Activated naive CD4-positive, alpha-beta T cell treated with anti-CD3 and anti-CD28 coated beads, Interleukin-2, amount 10 ng/mL, durations not matched to agents 7 days and 5 days (primary cell): ENCODE data around the gene PKD2L1.

Experiments
- CTCF ChIA-PET: fragments of 350-600 bp; sonication (Branson Sonifier 250); formaldehyde crosslinking; loops from one replicate; lab custom pipeline; 2021; ENCODE audit warnings: antibody characterized with exemption; lab: Charles Lee
- DNase-seq: peaks from one replicate; pipeline ENCODE4 v3.0.0-alpha.2; 2020
- H3K27ac Mint-ChIP-seq: one replicate; pipeline ENCODE4 v1.8.0; 2021; ENCODE audit warnings: mild to moderate bottlenecking, moderate library complexity, mixed read lengths
- H3K27me3 Mint-ChIP-seq: one replicate; pipeline ENCODE4 v1.8.0; 2021; ENCODE audit warnings: mild to moderate bottlenecking, mixed read lengths
- H3K36me3 Mint-ChIP-seq: one replicate; pipeline ENCODE4 v1.8.0; 2021; ENCODE audit warnings: mixed read lengths
- H3K4me1 Mint-ChIP-seq: one replicate; pipeline ENCODE4 v1.8.0; 2021; ENCODE audit warnings: mixed read lengths
- H3K4me3 Mint-ChIP-seq: one replicate; pipeline ENCODE4 v1.8.0; 2021; ENCODE audit warnings: mild to moderate bottlenecking, moderate library complexity, mixed read lengths
- H3K9me3 Mint-ChIP-seq: one replicate; pipeline ENCODE4 v1.8.0; 2021; ENCODE audit warnings: mixed read lengths

Gene PKD2L1

GRCh38 chr10:100348389-100348927 is 18.4 kb upstream of the PKD2L1 start:
- peaks cover 72% of the 10 kb centered on the region for H3K4me1 Mint-ChIP-seq

GRCh38 chr10:100347568-100348195 is 17.7 kb upstream of the PKD2L1 start:
- CTCF ChIA-PET, result interaction anchor here (1.6 to 16.8 kb wide), 5 partner anchors 9 to 171 kb away, joined by 4 to 218 read pairs (median 8); no protein-coding TSS in a partner anchor
- DNase-seq, result peak; percentile 29
- H3K4me1 Mint-ChIP-seq, result peaks cover 69% of the 10 kb centered on the region
- H3K9me3 Mint-ChIP-seq, result no peaks in the 10 kb centered on the region
- peak overlapping the region; percentile 99 for H3K4me3 Mint-ChIP-seq
- H3K27me3 Mint-ChIP-seq, result no peaks in the 10 kb centered on the region
- peak overlapping the region; percentile 80 for H3K27ac Mint-ChIP-seq
- peaks cover 53% of the 10 kb centered on the region for H3K36me3 Mint-ChIP-seq

More at GRCh38 chr10:100348389-100348927, 18.4 kb upstream of the PKD2L1 start:
- DNase-seq, result no peak
- Mint-ChIP-seq H3K36me3 (peaks cover 59% of the 10 kb centered on the region), H3K27ac (peak overlapping the region; percentile 61), H3K4me3 (peak overlapping the region; percentile 99), H3K27me3 (no peaks in the 10 kb centered on the region), H3K9me3 (no peaks in the 10 kb centered on the region)
- CTCF ChIA-PET, result interaction anchor here (0.6 to 16.8 kb wide), 8 partner anchors 9 to 259 kb away, joined by 3 to 218 read pairs (median 4); no protein-coding TSS in a partner anchor

GRCh38 chr10:100346765-100347567 is 16.9 kb upstream of the PKD2L1 start, which contains the start of gene SCD:
Gene SCD, plus strand, starts transcription at chr10:100347233. Its CDS starts 272 bp downstream, at chr10:100347505.
- Mint-ChIP-seq H3K27ac (peak within 1 kb of the TSS; percentile 80), H3K4me1 (peaks cover 68% of the 10 kb centered on the region), H3K9me3 (no peaks in the 10 kb centered on the region), H3K4me3 (peak within 1 kb of the TSS; percentile 99), H3K27me3 (no peaks in the 10 kb centered on the region), H3K36me3 (peaks cover 46% of the 10 kb centered on the region)
- CTCF ChIA-PET, result interaction anchor here (0.7 to 16.8 kb wide), 9 partner anchors 8 to 187 kb away, joined by 3 to 218 read pairs (median 5); no protein-coding TSS in a partner anchor
- DNase-seq, result peak; percentile 95

GRCh38 chr10:100346351-100346764 is 16.3 kb upstream of the PKD2L1 start:
- H3K4me1 Mint-ChIP-seq, result peaks cover 62% of the 10 kb centered on the region
- H3K36me3 Mint-ChIP-seq, result peaks cover 40% of the 10 kb centered on the region
- peaks cover 2% of the 10 kb centered on the region for H3K27me3 Mint-ChIP-seq
- peak overlapping the region; percentile 79 for H3K27ac Mint-ChIP-seq
- CTCF ChIA-PET, result interaction anchor here (1.0 to 16.8 kb wide), 7 partner anchors 24 to 176 kb away, joined by 3 to 218 read pairs (median 5); no protein-coding TSS in a partner anchor
- peak; percentile 88 for DNase-seq
- no peaks in the 10 kb centered on the region for H3K9me3 Mint-ChIP-seq
- peak overlapping the region; percentile 99 for H3K4me3 Mint-ChIP-seq

- CTCF ChIA-PET, result interaction anchor here (0.6 to 16.8 kb wide), 9 partner anchors 15 to 989 kb away, joined by 3 to 218 read pairs (median 5); partner anchors contain the start of gene PKD2L1
- Mint-ChIP-seq H3K36me3 (peaks cover 33% of the 10 kb centered on the region), H3K27me3 (peaks cover 6% of the 10 kb centered on the region), H3K27ac (peak overlapping the region; percentile 79), H3K4me1 (peaks cover 59% of the 10 kb centered on the region), H3K9me3 (no peaks in the 10 kb centered on the region), H3K4me3 (peak overlapping the region; percentile 99)
- DNase-seq, result no peak
These were observed 15.7 kb upstream of the PKD2L1 start for GRCh38 chr10:100345570-100346330.

- no peak for DNase-seq
- Mint-ChIP-seq H3K36me3 (peaks cover 19% of the 10 kb centered on the region), H3K27me3 (peaks cover 8% of the 10 kb centered on the region), H3K4me3 (peak overlapping the region; percentile 22), H3K27ac (no peak overlapping the region), H3K9me3 (no peaks in the 10 kb centered on the region), H3K4me1 (peaks cover 47% of the 10 kb centered on the region)
- CTCF ChIA-PET, result interaction anchor here (0.7 to 16.8 kb wide), 10 partner anchors 14 to 641 kb away, joined by 3 to 218 read pairs (median 3); partner anchors contain the start of gene PKD2L1
These were observed 14.3 kb upstream of the PKD2L1 start for GRCh38 chr10:100344241-100344788.

GRCh38 chr10:100342627-100342972 is 12.6 kb upstream of the PKD2L1 start:
- peaks cover 13% of the 10 kb centered on the region for H3K27me3 Mint-ChIP-seq
- peaks cover 42% of the 10 kb centered on the region for H3K4me1 Mint-ChIP-seq
- H3K4me3 Mint-ChIP-seq, result no peak overlapping the region
- no peak overlapping the region for H3K27ac Mint-ChIP-seq
- CTCF ChIA-PET, result interaction anchor here (0.7 to 16.8 kb wide), 12 partner anchors 9 to 536 kb away, joined by 3 to 218 read pairs (median 4); no protein-coding TSS in a partner anchor
- H3K9me3 Mint-ChIP-seq, result no peaks in the 10 kb centered on the region
- DNase-seq, result no peak
- peaks cover 2% of the 10 kb centered on the region for H3K36me3 Mint-ChIP-seq

- Mint-ChIP-seq H3K27me3 (peaks cover 13% of the 10 kb centered on the region), H3K9me3 (no peaks in the 10 kb centered on the region), H3K4me1 (peaks cover 42% of the 10 kb centered on the region), H3K27ac (no peak overlapping the region), H3K4me3 (no peak overlapping the region), H3K36me3 (no peaks in the 10 kb centered on the region)
- DNase-seq, result peak; percentile 71
- CTCF ChIA-PET, result interaction anchor here (0.7 to 16.8 kb wide), 15 partner anchors 8 to 536 kb away, joined by 3 to 218 read pairs (median 4); partner anchors contain the start of gene HIF1AN
These were observed 12.1 kb upstream of the PKD2L1 start for GRCh38 chr10:100341953-100342626.

GRCh38 chr10:100340948-100341847 is 11.2 kb upstream of the PKD2L1 start:
- Mint-ChIP-seq H3K9me3 (no peaks in the 10 kb centered on the region), H3K4me1 (peaks cover 40% of the 10 kb centered on the region), H3K4me3 (no peak overlapping the region), H3K27ac (peak overlapping the region; percentile 56), H3K36me3 (no peaks in the 10 kb centered on the region), H3K27me3 (peaks cover 18% of the 10 kb centered on the region)
- no peak for DNase-seq
- CTCF ChIA-PET, result interaction anchor here (0.7 to 16.8 kb wide), 12 partner anchors 9 to 195 kb away, joined by 3 to 218 read pairs (median 4); partner anchors contain the start of gene HIF1AN

GRCh38 chr10:100339236-100339635 is 9.2 kb upstream of the PKD2L1 start:
- Mint-ChIP-seq H3K9me3 (no peaks in the 10 kb centered on the region), H3K4me3 (no peak overlapping the region), H3K27me3 (peaks cover 32% of the 10 kb centered on the region), H3K27ac (no peak overlapping the region), H3K4me1 (peaks cover 24% of the 10 kb centered on the region), H3K36me3 (no peaks in the 10 kb centered on the region)
- CTCF ChIA-PET, result interaction anchor here (0.7 to 16.8 kb wide), 15 partner anchors 8 to 187 kb away, joined by 3 to 218 read pairs (median 6); partner anchors contain the start of genes PKD2L1 and SCD
- DNase-seq, result no peak

GRCh38 chr10:100338434-100339036 is 8.5 kb upstream of the PKD2L1 start:
- CTCF ChIA-PET, result interaction anchor here (0.7 to 16.8 kb wide), 17 partner anchors 8 to 405 kb away, joined by 3 to 218 read pairs (median 5); partner anchors contain the start of genes PKD2L1 and SCD
- peaks cover 38% of the 10 kb centered on the region for H3K27me3 Mint-ChIP-seq
- no peak overlapping the region for H3K4me3 Mint-ChIP-seq
- H3K36me3 Mint-ChIP-seq, result no peaks in the 10 kb centered on the region
- H3K9me3 Mint-ChIP-seq, result no peaks in the 10 kb centered on the region
- peaks cover 22% of the 10 kb centered on the region for H3K4me1 Mint-ChIP-seq
- H3K27ac Mint-ChIP-seq, result peak overlapping the region; percentile 71
- DNase-seq, result peak; percentile 89
